GM21515 (cell line): ENCODE measurements around the gene TBX20.
"Not testable (repeated sequence)": the region's sequence is repeated elsewhere in the genome, so short reads cannot be mapped to it uniquely, and the experiment has no call there.

Source experiments
- ATAC-seq: cut with Tn5 transposase; IDR thresholded peaks from one replicate; pipeline ENCODE4 v1.9.1; 2021; ENCODE audit not compliant: unreplicated experiment

The TBX20 gene

GRCh38 chr7:35228496-35229051 is 25.3 kb downstream of the TBX20 start:
- not testable (repeated sequence) for ATAC-seq

DNA sequence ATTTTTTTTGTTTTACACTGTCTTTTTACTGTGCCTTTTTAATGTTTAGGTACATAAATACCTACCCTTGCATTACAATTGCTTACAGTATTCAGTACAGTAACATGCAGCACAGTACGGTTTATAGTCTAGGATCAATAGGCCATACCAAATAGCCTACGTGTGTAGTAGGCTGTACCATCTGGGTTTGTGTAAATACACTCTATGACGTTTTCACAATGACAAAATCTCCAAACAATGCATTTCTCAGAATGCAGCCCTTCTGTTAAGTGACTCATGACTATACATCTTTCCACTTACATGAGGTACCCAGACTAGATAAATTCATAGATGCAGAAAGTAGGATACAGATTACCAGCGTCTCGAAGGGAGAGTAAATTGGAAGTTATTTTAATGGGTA is 26.5 kb downstream of the TBX20 start:
- ATAC-seq = not testable (repeated sequence)

DNA sequence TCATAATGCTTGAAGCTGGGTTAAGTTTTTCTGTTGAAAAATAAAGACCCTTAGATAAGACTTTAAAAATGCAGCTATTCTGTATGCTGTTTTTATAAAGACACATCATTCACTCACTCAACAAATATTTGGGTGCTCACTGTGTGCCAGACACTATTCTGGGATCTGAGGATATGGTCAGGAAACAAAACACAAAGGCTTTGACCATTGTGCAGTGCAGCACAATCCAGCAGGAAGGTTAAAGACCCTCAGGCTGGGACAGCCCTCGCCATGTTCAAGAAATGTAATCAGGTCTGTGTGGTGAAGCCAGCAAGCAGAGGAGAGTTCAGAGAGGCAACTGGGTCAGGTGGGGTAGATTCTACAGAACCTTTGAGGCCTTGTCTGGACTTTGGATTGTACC is 31.5 kb downstream of the TBX20 start:
- ATAC-seq = not testable (repeated sequence)

GRCh38 chr7:35220176-35220575 is 33.7 kb downstream of the TBX20 start:
- not testable (repeated sequence) for ATAC-seq

DNA sequence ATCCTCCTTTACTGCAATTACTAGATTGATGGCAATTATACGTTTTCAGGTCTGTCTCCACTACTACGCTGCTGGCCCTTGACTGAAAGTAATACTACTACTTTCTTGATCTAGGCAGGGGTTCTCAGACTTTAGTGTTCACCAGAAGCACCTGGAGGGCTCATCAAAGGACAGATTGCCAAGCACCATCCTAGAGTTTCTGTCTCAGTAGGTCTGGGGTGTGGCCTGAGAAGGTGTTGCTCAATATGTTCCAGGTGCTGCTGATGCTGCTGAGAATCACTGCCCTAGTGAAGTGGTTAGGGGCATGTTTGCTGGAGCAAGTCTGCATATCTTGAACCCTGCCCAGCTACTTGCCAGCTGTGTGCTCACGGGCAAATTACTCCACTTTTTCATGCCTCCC is 37.9 kb downstream of the TBX20 start:
- ATAC-seq = not testable (repeated sequence)

DNA sequence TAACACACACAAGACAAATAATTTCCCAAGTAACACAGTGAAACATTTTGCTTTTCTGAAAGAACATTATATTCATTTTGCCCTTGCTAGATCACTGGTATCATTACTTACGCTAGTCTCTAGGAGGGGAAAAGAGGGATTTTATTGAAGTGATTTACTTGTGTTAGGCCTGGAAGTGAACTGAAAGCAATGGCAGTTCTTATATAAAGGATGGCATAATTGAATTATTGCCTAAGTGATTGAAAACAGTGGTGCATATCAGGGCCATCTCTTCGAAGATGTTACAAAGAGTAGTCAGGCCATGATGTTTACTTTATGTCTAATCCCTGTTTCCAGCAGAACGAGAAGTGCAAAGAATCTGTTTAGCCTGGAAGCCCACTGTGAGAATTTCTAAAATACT is 38.8 kb downstream of the TBX20 start:
- ATAC-seq = not testable (repeated sequence)

DNA sequence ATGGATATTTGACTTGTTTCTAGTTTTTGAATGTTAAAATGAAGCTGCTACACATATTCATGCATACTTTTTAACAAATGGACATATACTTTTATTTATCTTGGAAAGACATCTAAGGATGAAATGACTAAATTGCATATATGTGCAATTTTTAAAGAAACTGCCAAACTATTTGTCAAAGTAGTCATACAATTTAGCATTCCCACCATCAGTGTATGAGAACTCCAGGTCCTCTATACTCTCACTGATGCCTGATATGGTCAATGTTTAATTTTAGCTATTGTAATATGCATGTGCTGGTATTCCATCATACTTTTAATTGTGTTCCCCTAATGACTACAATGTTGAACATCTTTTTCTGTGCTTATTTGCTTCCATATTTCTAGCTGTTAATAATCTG is 47.0 kb downstream of the TBX20 start:
- ATAC-seq = not testable (repeated sequence)

GRCh38 chr7:35204850-35205249 is 49.0 kb downstream of the TBX20 start:
- not testable (repeated sequence) for ATAC-seq

DNA sequence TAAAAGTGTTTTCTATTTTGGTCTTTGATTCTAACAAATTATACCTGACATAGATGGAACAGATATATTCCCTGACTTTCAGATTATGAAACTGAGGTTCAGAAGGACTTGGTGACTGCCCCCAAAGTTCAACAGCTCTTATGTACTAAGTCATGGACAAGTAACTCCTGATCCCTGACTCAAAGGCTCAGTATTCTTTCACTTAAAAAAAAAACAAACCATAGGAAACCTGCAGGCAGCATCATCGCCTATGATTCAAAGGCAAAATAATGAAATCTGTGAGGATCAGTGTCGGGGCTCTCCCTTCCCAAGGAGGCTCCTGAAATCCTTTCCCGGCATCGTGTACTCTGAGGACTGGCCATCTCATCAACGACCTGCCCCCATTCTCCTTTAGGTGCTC is 49.9 kb downstream of the TBX20 start:
- not testable (repeated sequence) for ATAC-seq

DNA sequence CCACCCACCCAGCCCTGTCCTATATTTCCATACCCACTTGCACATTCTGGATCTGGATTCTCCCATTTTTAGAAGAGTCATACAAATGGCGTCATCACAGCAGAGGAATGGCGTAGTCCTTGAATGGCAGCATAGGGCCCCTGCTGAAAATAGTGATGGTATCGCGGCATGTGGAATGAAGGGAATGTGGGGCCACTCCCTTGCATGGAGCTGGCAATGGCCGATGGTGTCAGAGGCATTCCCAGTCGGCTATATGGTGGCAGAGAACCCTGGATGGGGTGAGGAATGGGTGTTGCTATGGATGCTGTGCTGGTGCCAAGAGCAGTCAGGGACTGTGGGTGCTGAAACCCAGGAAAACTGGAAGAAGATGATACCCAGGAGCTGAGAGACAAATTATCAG is 51.5 kb downstream of the TBX20 start:
- not testable (repeated sequence) for ATAC-seq

GRCh38 chr7:35200170-35200569 is 53.7 kb downstream of the TBX20 start:
- ATAC-seq = not testable (repeated sequence)

DNA sequence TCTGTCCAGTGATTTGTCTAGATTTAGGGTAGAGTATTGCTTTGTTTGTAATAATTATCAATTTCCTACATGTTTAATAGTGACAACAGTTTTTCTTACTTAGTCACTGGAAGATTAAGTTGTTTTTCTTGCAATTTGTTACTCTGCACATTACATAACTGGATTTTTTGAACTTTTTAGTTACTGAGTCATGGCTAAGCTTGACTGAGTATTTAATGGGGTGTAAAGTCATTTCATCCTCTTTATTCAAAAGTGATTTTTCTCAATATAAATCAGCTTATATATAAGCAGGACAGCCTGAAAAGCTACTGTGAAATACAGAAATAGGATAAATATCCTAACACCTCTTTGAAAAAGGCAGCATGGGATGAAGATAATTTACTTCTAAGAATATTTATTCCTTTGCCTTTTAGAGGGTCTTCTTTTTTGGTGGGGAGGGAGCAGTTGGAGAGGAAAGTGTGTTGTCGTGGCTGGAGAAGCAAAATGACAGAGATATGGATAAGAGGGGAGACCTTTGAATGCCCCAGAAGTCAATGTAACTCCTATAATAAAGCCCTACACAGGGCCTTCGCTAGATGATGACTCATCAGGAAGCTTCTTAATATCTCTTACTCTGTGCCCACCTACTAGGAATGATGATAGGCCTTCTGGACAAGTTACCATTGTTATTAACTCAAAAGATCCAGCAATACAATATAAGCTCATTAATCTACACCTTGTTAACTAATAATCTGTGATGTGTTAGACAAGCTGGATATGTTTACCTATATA is 55.3 kb downstream of the TBX20 start:
- not testable (repeated sequence) for ATAC-seq

DNA sequence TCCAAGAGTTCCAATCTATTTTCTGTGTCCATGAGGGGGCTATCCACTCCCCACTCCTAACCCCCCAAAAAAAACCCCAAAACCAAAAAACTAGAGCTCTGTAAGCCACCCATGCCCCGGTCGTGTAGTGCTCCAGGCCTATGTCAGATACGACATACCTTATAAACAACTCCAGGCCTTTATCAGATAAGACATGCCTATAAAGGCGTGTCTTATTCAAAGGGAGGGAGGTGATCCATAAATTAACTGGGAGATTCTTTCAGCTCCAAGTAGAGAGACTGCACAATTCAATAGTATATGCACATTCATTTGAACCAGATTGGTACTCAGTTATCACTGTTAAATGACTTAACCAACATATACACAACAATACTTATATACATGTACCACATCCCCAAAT is 62.3 kb downstream of the TBX20 start:
- not testable (repeated sequence) for ATAC-seq

DNA sequence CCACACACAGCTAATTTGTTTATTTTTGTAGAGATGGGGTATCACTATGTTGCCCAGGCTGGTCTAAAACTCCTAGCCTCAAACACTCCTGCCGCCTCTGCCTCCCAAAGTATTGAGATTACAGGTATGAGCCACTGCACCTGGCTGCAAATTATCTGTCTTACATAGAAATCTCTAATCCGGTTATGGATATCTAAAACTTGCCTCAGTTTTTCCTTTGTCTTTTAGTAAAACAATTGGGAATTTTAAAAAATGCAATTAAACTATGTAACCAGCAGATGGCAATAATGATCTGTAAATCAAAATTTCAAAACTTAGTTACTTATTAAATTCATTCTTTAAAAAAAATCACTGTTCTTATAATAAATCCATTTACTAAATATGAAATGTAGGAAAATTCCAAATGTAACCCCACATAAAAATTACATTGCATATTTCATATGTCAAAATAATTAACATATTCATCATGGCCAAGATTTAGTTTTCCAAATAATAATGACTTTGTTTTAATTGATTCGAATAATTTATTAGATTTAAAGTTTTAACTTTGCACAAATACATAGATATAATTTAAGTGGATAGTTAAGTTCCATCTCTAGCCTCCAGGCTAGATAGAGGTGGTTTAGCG is 63.6 kb downstream of the TBX20 start:
- not testable (repeated sequence) for ATAC-seq

DNA sequence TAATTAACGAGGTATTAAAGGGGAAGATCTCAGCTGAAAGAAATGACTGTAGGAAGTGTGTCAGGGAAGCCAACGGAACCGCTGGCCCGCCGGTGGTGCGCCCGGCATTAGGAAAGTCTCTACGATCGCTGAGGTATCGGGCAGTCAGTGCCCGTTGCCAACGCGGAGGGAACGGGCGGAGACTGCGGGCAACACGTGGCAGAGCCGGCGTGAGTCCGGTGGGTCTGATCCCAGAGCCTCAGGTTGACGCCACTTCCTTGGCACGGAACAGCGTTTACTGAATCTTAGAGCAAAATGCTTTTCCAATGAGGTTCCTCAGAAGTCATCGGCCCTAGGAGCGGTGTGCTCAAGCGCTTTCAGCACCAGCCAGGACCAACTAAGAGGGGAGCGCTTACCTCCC is 67.1 kb downstream of the TBX20 start:
- ATAC-seq = not testable (repeated sequence)

DNA sequence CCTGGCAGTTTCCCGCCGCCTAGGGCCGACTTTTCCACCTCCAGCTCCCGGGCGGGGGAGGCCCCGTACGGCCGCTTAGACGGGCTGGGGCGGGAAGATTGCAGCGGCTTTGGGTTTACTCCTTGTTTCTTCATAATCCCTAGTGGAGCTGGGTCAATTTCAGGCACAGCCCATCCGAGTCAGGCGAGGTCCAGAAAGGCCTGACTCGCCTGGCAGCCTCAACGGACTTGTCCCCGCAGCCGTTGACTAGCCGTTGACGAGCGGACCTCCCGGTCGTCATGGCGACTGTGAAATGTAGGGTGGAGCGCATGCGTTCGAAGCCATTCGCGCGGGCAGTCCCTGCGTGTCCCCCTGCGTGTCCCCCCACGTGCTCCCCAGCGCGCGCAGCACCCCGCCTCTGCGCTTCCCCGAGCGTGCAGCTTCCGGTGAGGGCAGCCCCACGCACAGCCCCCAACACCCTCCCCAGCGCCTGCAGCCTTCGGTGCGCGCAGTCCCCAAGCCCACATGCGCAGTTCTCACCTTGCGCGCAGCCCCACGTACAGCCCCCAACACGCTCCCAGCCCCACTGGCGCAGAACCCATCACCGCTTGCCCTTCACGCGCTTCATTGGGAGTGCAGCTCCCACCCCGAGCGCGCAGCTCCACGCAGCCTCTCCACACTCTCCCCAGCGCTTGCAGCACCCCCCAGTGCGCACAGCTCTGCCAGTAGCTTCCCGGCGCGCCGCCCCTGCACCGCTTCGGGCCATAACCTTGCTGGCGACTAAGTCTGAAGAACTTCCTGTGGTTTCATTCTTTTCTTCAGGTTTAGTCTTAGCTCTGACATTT is 67.8 kb downstream of the TBX20 start:
- no peak for ATAC-seq

- not testable (repeated sequence) for ATAC-seq
Observed at GRCh38 chr7:35185578-35185907, 68.4 kb downstream of the TBX20 start.

DNA sequence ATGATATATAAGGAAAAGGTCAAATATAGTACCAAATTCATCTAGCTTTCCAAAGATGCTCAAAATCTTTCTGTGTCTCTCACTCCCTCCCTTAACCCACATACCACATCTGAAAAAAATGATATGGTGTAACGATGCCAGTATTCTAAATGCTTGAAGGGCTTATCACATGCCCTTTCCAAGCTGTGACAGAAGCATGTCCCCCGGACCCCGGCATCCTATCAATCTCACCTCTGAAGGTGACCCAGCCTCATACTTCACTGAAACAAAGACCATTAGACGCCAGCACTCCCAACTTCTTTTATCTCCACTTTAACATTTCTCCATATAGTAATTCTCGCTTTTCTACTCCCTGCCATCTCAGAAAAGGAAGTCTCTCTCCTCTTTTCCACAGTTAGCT is 68.9 kb downstream of the TBX20 start:
- ATAC-seq = not testable (repeated sequence)

- ATAC-seq = not testable (repeated sequence)
Observed at GRCh38 chr7:35183873-35184503, 69.9 kb downstream of the TBX20 start.

GRCh38 chr7:35180665-35181064 is 73.2 kb downstream of the TBX20 start:
- not testable (repeated sequence) for ATAC-seq

DNA sequence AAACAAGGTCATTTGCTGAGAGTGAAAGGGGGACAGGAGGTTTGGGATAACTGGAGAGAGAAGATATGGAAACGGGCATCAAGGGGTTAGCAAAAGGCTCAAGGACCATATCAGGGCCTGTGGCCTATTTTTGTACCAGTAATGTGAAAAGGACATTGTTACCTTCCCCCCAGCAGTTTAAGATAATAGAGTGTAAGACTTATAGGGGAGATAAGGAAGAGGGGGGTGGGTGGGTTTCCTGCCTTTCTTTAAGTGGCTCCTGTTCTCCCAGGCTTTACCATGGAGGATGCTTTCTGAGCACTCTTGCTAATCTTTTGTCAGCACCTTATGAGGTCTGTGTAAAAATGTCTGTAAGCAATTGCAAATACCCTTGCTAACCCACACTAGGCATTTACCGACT is 80.7 kb downstream of the TBX20 start:
- ATAC-seq = not testable (repeated sequence)
